Activated B cell treated with CpG ODN at 0.5 μM for 24 hours (primary cell): ENCODE data around the gene SENP1. TPM values are rescaled to one million over a fixed set of nuclear protein-coding genes. Genes with fewer than 3 reads are reported as not detected.

ENCODE experiments used
- ATAC-seq: fragments of 200-7000 bp; cut with Tn5 transposase; one replicate; pipeline ENCODE4 v1.10.0; 2021; ENCODE audit warnings: low read depth, mild to moderate bottlenecking, moderate library complexity
- CTCF ChIA-PET: fragments of 350-600 bp; sonication (Branson Sonifier 250); formaldehyde crosslinking; loops from one replicate; lab custom pipeline; 2021; ENCODE audit warnings: antibody characterized with exemption; lab: Charles Lee
- POLR2A ChIA-PET: fragments of 350-600 bp; sonication (Branson Sonifier 250); formaldehyde crosslinking; loops from one replicate; lab custom pipeline; 2021; ENCODE audit warnings: antibody characterized with exemption; lab: Charles Lee
- DNase-seq: peaks from one replicate; pipeline ENCODE4 v3.0.0; 2022
- H3K27ac Mint-ChIP-seq: one replicate; pipeline ENCODE4 v1.8.0; 2020; ENCODE audit warnings: mixed read lengths
- H3K27me3 Mint-ChIP-seq: one replicate; pipeline ENCODE4 v1.8.0; 2021; ENCODE audit warnings: mixed read lengths
- H3K36me3 Mint-ChIP-seq: one replicate; pipeline ENCODE4 v1.8.0; 2021; ENCODE audit warnings: low read depth, mixed read lengths
- H3K4me1 Mint-ChIP-seq: one replicate; pipeline ENCODE4 v1.8.0; 2021; ENCODE audit warnings: mixed read lengths
- H3K4me3 Mint-ChIP-seq: one replicate; pipeline ENCODE4 v1.8.0; 2020; ENCODE audit warnings: mild to moderate bottlenecking, mixed read lengths
- H3K9me3 Mint-ChIP-seq: one replicate; pipeline ENCODE4 v1.8.0; 2020; ENCODE audit warnings: mixed read lengths
- CTCF ChIP-seq: fragments of 200-600 bp; IDR thresholded peaks from one replicate; pipeline ENCODE4 v1.8.0; 2022; ENCODE audit warnings: antibody characterized with exemption, mild to moderate bottlenecking
- intact Hi-C: fragments of 100-400 bp; cut with micrococcal nuclease; formaldehyde crosslinking; loops from one replicate; pipeline ENCODE4 v1.15.1; 2024
- total RNA-seq: library from RNA; stranded (reverse); gene quantifications from 2 replicates; pipeline ENCODE4 v1.2.3, GENCODE V29; 2022

The SENP1 gene
- total RNA-seq, 1 donor from 2014 or later: 43.2 TPM

GRCh38 chr12:48030173-48030650 lies 75.7 kb downstream of the SENP1 start:
- Mint-ChIP-seq H3K4me1 (peaks cover 8% of the 10 kb centered on the region), H3K27me3 (no peaks in the 10 kb centered on the region), H3K4me3 (no peak overlapping the region), H3K9me3 (no peaks in the 10 kb centered on the region), H3K27ac (no peak overlapping the region), H3K36me3 (no peaks in the 10 kb centered on the region)
- DNase-seq: no peak
- no peak for ATAC-seq
- intact Hi-C loops: no loop called here
- TF ChIP-seq CTCF: no peak
- POLR2A ChIA-PET: no interaction called here
- CTCF ChIA-PET: no interaction called here

- DNase-seq (no peak), ATAC-seq (no peak)
- Mint-ChIP-seq H3K36me3 (no peaks in the 10 kb centered on the region), H3K4me1 (peaks cover 8% of the 10 kb centered on the region), H3K4me3 (no peak overlapping the region), H3K9me3 (no peaks in the 10 kb centered on the region), H3K27ac (no peak overlapping the region), H3K27me3 (peaks cover 2% of the 10 kb centered on the region)
- ChIA-PET CTCF (no interaction called here), POLR2A (no interaction called here)
- TF ChIP-seq CTCF: no peak
- intact Hi-C loops: no loop called here
Measured at GRCh38 chr12:48029491-48030172, 76.2 kb downstream of the SENP1 start.

GRCh38 chr12:48028541-48029431 lies 77.1 kb downstream of the SENP1 start:
- CTCF ChIA-PET: no interaction called here
- POLR2A ChIA-PET: no interaction called here
- no peak overlapping the region for H3K4me3 Mint-ChIP-seq

GRCh38 chr12:48027183-48028002 lies 78.5 kb downstream of the SENP1 start:
- intact Hi-C loops: no loop called here
- Mint-ChIP-seq H3K36me3 (no peaks in the 10 kb centered on the region), H3K4me1 (peaks cover 8% of the 10 kb centered on the region), H3K9me3 (no peaks in the 10 kb centered on the region), H3K27ac (no peak overlapping the region), H3K27me3 (peaks cover 7% of the 10 kb centered on the region), H3K4me3 (no peak overlapping the region)
- DNase-seq (no peak), ATAC-seq (no peak)
- ChIA-PET CTCF (no interaction called here), POLR2A (no interaction called here)
- TF ChIP-seq CTCF: no peak

More at GRCh38 chr12:48028541-48029431, 77.1 kb downstream of the SENP1 start:
- DNase-seq (no peak), ATAC-seq (no peak)
- intact Hi-C loops: no loop called here
- Mint-ChIP-seq H3K9me3 (no peaks in the 10 kb centered on the region), H3K27ac (no peak overlapping the region), H3K36me3 (no peaks in the 10 kb centered on the region), H3K27me3 (peaks cover 2% of the 10 kb centered on the region), H3K4me1 (peaks cover 8% of the 10 kb centered on the region)
- TF ChIP-seq CTCF: no peak
